MM.1S (cell line): ENCODE results near the gene SLC26A6.
A peak's percentile ranks its signal among the peaks of the same experiment; 100 is the strongest.

ENCODE experiments used
- DNase-seq: peaks from one replicate; pipeline ENCODE4 v3.0.0-alpha.2; 2015
- H2AFZ ChIP-seq: fragments of 300-600 bp; sonication (generic); 2 replicates; pipeline ENCODE4 v1.6.0; 2016; ENCODE audit warnings: antibody characterized with exemption, low read length
- H3F3A ChIP-seq: fragments of 300-600 bp; sonication (generic); 2 replicates; pipeline ENCODE4 v1.6.1; 2016; ENCODE audit warnings: mild to moderate bottlenecking, antibody characterized with exemption, low read length, moderate library complexity, mixed read lengths; ENCODE audit not compliant: insufficient read depth
- H3K27ac ChIP-seq: fragments of 300-600 bp; sonication (generic); 2 replicates; pipeline ENCODE4 v1.5.1; 2016; ENCODE audit warnings: mild to moderate bottlenecking, low read length
- H3K27me3 ChIP-seq: fragments of 300-600 bp; sonication (generic); replicated peaks from 2 replicates; pipeline ENCODE4 v1.6.0; 2016; ENCODE audit warnings: low read length; ENCODE audit not compliant: insufficient read depth
- H3K36me3 ChIP-seq: fragments of 300-600 bp; sonication (generic); replicated peaks from 2 replicates; pipeline ENCODE4 v1.6.1; 2016; ENCODE audit warnings: mild to moderate bottlenecking, low read length, mixed read lengths; ENCODE audit not compliant: insufficient read depth
- H3K4me1 ChIP-seq: fragments of 300-600 bp; sonication (generic); 2 replicates; pipeline ENCODE4 v1.6.1; 2016; ENCODE audit warnings: low read length, mixed read lengths
- H3K4me2 ChIP-seq: fragments of 300-600 bp; sonication (generic); 2 replicates; pipeline ENCODE4 v1.6.0; 2016; ENCODE audit warnings: low read depth, low read length
- H3K4me3 ChIP-seq: fragments of 300-600 bp; sonication (generic); 2 replicates; pipeline ENCODE4 v1.5.1; 2016; ENCODE audit warnings: low read length, mixed read lengths
- H3K79me2 ChIP-seq: fragments of 300-600 bp; sonication (generic); 2 replicates; pipeline ENCODE4 v1.6.1; 2016; ENCODE audit warnings: mixed run types, low read length, mixed read lengths
- H3K9ac ChIP-seq: fragments of 300-600 bp; sonication (generic); 2 replicates; pipeline ENCODE4 v1.6.1; 2016; ENCODE audit warnings: low read length, mixed read lengths
- H3K9me2 ChIP-seq: fragments of 300-600 bp; sonication (generic); replicated peaks from 2 replicates; pipeline ENCODE4 v1.6.1; 2016; ENCODE audit warnings: mild to moderate bottlenecking, low read length, mixed read lengths; ENCODE audit not compliant: insufficient read depth
- H3K9me3 ChIP-seq: fragments of 300-600 bp; sonication (generic); replicated peaks from 2 replicates; pipeline ENCODE4 v1.6.1; 2016; ENCODE audit warnings: mild to moderate bottlenecking, low read length, mixed read lengths; ENCODE audit not compliant: insufficient read depth
- H4K20me1 ChIP-seq: fragments of 300-600 bp; sonication (generic); 2 replicates; pipeline ENCODE4 v1.6.1; 2016; ENCODE audit warnings: mild to moderate bottlenecking, low read length, moderate library complexity, mixed read lengths; ENCODE audit not compliant: insufficient read depth
- CTCF ChIP-seq: fragments of 300-600 bp; sonication (generic); IDR thresholded peaks from 2 replicates; pipeline ENCODE4 v1.5.1; 2016; ENCODE audit warnings: antibody characterized with exemption, low read length, mixed read lengths
- EZH2 ChIP-seq: fragments of 300-600 bp; sonication (generic); optimal IDR thresholded peaks from 2 replicates; pipeline ENCODE3; 2017; ENCODE audit warnings: low read depth, mild to moderate bottlenecking, antibody characterized with exemption, low read length, mixed read lengths
- EZH2phosphoT487 ChIP-seq: fragments of 300-600 bp; sonication (generic); IDR thresholded peaks from 2 replicates; pipeline ENCODE4 v1.6.1; 2018; ENCODE audit warnings: antibody characterized with exemption, low read length

The SLC26A6 gene

GRCh38 chr3:48661501-48662144, 26.4 kb upstream of the SLC26A6 start:
- Histone ChIP-seq H3K79me2 (no peaks in the 10 kb centered on the region), H4K20me1 (no peaks in the 10 kb centered on the region), H3K27me3 (peaks cover 17% of the 10 kb centered on the region), H3K9me2 (no peaks in the 10 kb centered on the region), H3K4me2 (no peak overlapping the region), H3K9ac (no peak overlapping the region), H3K9me3 (no peaks in the 10 kb centered on the region), H2AFZ (no peak overlapping the region), H3K36me3 (no peaks in the 10 kb centered on the region), H3K4me1 (peaks cover 2% of the 10 kb centered on the region; the same call in 1 of the 2 replicates), H3K4me3 (no peak overlapping the region), H3K27ac (no peak overlapping the region), H3F3A (no peaks in the 10 kb centered on the region)
- TF ChIP-seq EZH2, result no peak
- TF ChIP-seq EZH2phosphoT487, result no peak
- TF ChIP-seq CTCF, result no peak
- peak; percentile 56 for DNase-seq

DNA sequence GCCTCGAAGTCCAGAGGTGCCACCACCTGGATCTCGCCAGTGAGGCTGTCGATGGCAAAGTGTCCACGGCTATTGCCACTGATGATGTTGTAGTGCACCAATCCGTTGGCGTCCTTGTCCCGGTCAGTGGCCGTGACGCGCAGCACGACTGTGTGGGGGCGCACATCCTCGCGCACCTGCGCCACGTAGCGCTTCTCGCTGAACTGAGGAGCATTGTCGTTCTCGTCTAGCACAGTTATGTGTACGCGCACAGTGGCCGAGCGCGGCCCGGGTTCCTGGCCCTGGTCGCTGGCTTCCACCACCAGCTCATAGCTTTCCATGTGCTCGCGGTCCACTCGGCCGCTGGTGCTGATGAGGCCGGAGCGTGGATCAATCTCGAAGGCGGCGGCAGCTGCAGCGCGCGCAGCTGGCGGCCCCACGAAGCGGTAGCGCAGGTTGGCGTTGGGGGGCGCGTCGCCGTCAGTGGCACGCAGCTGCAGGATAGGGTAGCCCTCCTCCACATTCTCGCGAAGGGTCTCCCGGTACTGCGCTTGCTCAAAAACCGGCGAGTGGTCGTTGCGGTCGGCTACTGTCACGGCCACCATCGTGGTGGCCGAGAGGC, 25.6 kb upstream of the SLC26A6 start:
- H3K27ac ChIP-seq, result no peak overlapping the region
- no peaks in the 10 kb centered on the region for H3K36me3 ChIP-seq
- no peaks in the 10 kb centered on the region for H4K20me1 ChIP-seq
- H3K4me2 ChIP-seq, result no peak overlapping the region
- no peak overlapping the region for H2AFZ ChIP-seq
- no peaks in the 10 kb centered on the region for H3F3A ChIP-seq
- H3K9me3 ChIP-seq, result no peaks in the 10 kb centered on the region
- no peaks in the 10 kb centered on the region for H3K9me2 ChIP-seq
- no peaks in the 10 kb centered on the region for H3K79me2 ChIP-seq
- peaks cover 17% of the 10 kb centered on the region for H3K27me3 ChIP-seq
- no peak for TF ChIP-seq EZH2phosphoT487
- TF ChIP-seq EZH2, result no peak
- TF ChIP-seq CTCF, result no peak
- no peak for DNase-seq
- peaks cover 5% of the 10 kb centered on the region; the same call in 1 of the 2 replicates for H3K4me1 ChIP-seq
- H3K4me3 ChIP-seq, result no peak overlapping the region
- H3K9ac ChIP-seq, result no peak overlapping the region

GRCh38 chr3:48656841-48657281, 21.6 kb upstream of the SLC26A6 start:
- 0 out of 2 replicates have a peak overlapping the region, but pooled peaks have one; percentile 60 for H3K4me3 ChIP-seq
- peaks cover 23% of the 10 kb centered on the region for H3K4me1 ChIP-seq
- H4K20me1 ChIP-seq, result no peaks in the 10 kb centered on the region
- H3K9me2 ChIP-seq, result no peaks in the 10 kb centered on the region
- H2AFZ ChIP-seq, result peak overlapping the region; percentile 70
- peak overlapping the region; percentile 25; the same call in 1 of the 2 replicates for H3K9ac ChIP-seq
- no peaks in the 10 kb centered on the region for H3K9me3 ChIP-seq
- peaks cover 17% of the 10 kb centered on the region for H3K27me3 ChIP-seq
- H3K27ac ChIP-seq, result no peak overlapping the region
- no peak for DNase-seq
- TF ChIP-seq EZH2phosphoT487 (no peak), CTCF (no peak), EZH2 (no peak)
- no peaks in the 10 kb centered on the region for H3K79me2 ChIP-seq
- H3K36me3 ChIP-seq, result no peaks in the 10 kb centered on the region
- peaks cover 9% of the 10 kb centered on the region; the same call in 1 of the 2 replicates for H3F3A ChIP-seq
- H3K4me2 ChIP-seq, result peak overlapping the region; percentile 75; the same call in 1 of the 2 replicates
